Measurements from ENCODE around the gene TMC6.
"Not testable (repeated sequence)": the region's sequence is repeated elsewhere in the genome, so short reads cannot be mapped to it uniquely, and the experiment has no call there.

Gene TMC6

GRCh38 chr17:78092794-78093324 lies 35.7 kb downstream of the TMC6 start:
- Histone ChIP-seq H3K36me3 (ENCODE audit: control insufficient read depth in 1 of 2, insufficient read depth in 2 of 2, low read length in 2 of 2) (peaks cover 34 to 54% of the 10 kb centered on the region in 2 donors), H3K9me3 (ENCODE audit: control insufficient read depth in 1 of 2, low read length in 2 of 2) (no peaks in the 10 kb centered on the region)

GRCh38 chr17:78089576-78090281 lies 38.8 kb downstream of the TMC6 start:
- Histone ChIP-seq H3K4me3 (ENCODE audit: low read depth in 1 of 2, low read length in 2 of 2) (peak overlapping the region in 1 of 2 donors; percentile 36), H3K9ac (ENCODE audit: low read depth in 1 of 2, low read length in 2 of 2) (no peak overlapping the region), H3K27me3 (ENCODE audit: control insufficient read depth in 1 of 2, insufficient read depth in 2 of 2, low read length in 2 of 2) (no peaks in the 10 kb centered on the region), H3K4me1 (ENCODE audit: control insufficient read depth in 1 of 2, insufficient read depth in 2 of 2, low read length in 2 of 2) (peaks cover 7 to 10% of the 10 kb centered on the region in 2 donors), H3K36me3 (ENCODE audit: control insufficient read depth in 1 of 2, insufficient read depth in 2 of 2, low read length in 2 of 2) (peaks cover 23 to 35% of the 10 kb centered on the region in 2 donors), H3K27ac (ENCODE audit: low read depth, low read length) (no peak overlapping the region), H3K9me3 (ENCODE audit: control insufficient read depth in 1 of 2, low read length in 2 of 2) (no peaks in the 10 kb centered on the region)

More at GRCh38 chr17:78092794-78093324, 35.7 kb downstream of the TMC6 start:
- no peaks in the 10 kb centered on the region for H3K27me3 ChIP-seq (ENCODE audit: control insufficient read depth in 1 of 2, insufficient read depth in 2 of 2, low read length in 2 of 2)
- peaks cover 7 to 10% of the 10 kb centered on the region in 2 donors for H3K4me1 ChIP-seq (ENCODE audit: control insufficient read depth in 1 of 2, insufficient read depth in 2 of 2, low read length in 2 of 2)
- H3K9ac ChIP-seq (ENCODE audit: low read depth in 1 of 2, low read length in 2 of 2), result no peak overlapping the region
- no peak overlapping the region for H3K4me3 ChIP-seq (ENCODE audit: low read depth in 1 of 2, low read length in 2 of 2)
- H3K27ac ChIP-seq (ENCODE audit: low read depth, low read length), result no peak overlapping the region

- Histone ChIP-seq H3K36me3 (ENCODE audit: control insufficient read depth in 1 of 2, insufficient read depth in 2 of 2, low read length in 2 of 2) (peaks cover 21 to 24% of the 10 kb centered on the region in 2 donors), H3K4me3 (ENCODE audit: low read depth in 1 of 2, low read length in 2 of 2) (no peak overlapping the region), H3K27me3 (ENCODE audit: control insufficient read depth in 1 of 2, insufficient read depth in 2 of 2, low read length in 2 of 2) (no peaks in the 10 kb centered on the region), H3K27ac (ENCODE audit: low read depth, low read length) (no peak overlapping the region), H3K9ac (ENCODE audit: low read depth in 1 of 2, low read length in 2 of 2) (no peak overlapping the region), H3K4me1 (ENCODE audit: control insufficient read depth in 1 of 2, insufficient read depth in 2 of 2, low read length in 2 of 2) (peaks cover 7 to 10% of the 10 kb centered on the region in 2 donors), H3K9me3 (ENCODE audit: control insufficient read depth in 1 of 2, low read length in 2 of 2) (no peaks in the 10 kb centered on the region)
Measured at GRCh38 chr17:78088529-78088928, 40.0 kb downstream of the TMC6 start.

- Histone ChIP-seq H3K4me1 (ENCODE audit: control insufficient read depth in 1 of 2, insufficient read depth in 2 of 2, low read length in 2 of 2) (peaks cover 7 to 10% of the 10 kb centered on the region in 2 donors), H3K27ac (ENCODE audit: low read depth, low read length) (no peak overlapping the region), H3K27me3 (ENCODE audit: control insufficient read depth in 1 of 2, insufficient read depth in 2 of 2, low read length in 2 of 2) (no peaks in the 10 kb centered on the region), H3K4me3 (ENCODE audit: low read depth in 1 of 2, low read length in 2 of 2) (no peak overlapping the region), H3K9me3 (ENCODE audit: control insufficient read depth in 1 of 2, low read length in 2 of 2) (no peaks in the 10 kb centered on the region), H3K9ac (ENCODE audit: low read depth in 1 of 2, low read length in 2 of 2) (no peak overlapping the region), H3K36me3 (ENCODE audit: control insufficient read depth in 1 of 2, insufficient read depth in 2 of 2, low read length in 2 of 2) (peaks cover 9 to 16% of the 10 kb centered on the region in 2 donors)
Measured at GRCh38 chr17:78086740-78087139, 41.8 kb downstream of the TMC6 start.

- Histone ChIP-seq H3K36me3 (ENCODE audit: control insufficient read depth in 1 of 2, insufficient read depth in 2 of 2, low read length in 2 of 2) (peaks cover 8 to 22% of the 10 kb centered on the region in 2 donors), H3K9ac (ENCODE audit: low read depth in 1 of 2, low read length in 2 of 2) (no peak overlapping the region)
Measured at GRCh38 chr17:78082988-78083387, 45.6 kb downstream of the TMC6 start.

GRCh38 chr17:78082355-78082872 lies 46.1 kb downstream of the TMC6 start:
- H3K4me1 ChIP-seq (ENCODE audit: control insufficient read depth in 1 of 2, insufficient read depth in 2 of 2, low read length in 2 of 2); H3K4me3 ChIP-seq (ENCODE audit: low read depth in 1 of 2, low read length in 2 of 2); H3K27me3 ChIP-seq (ENCODE audit: control insufficient read depth in 1 of 2, insufficient read depth in 2 of 2, low read length in 2 of 2); H3K27ac ChIP-seq (ENCODE audit: low read depth, low read length); H3K9ac ChIP-seq (ENCODE audit: low read depth in 1 of 2, low read length in 2 of 2); H3K9me3 ChIP-seq (ENCODE audit: control insufficient read depth in 1 of 2, low read length in 2 of 2): not testable (repeated sequence)
- peaks cover 8 to 27% of the 10 kb centered on the region in 2 donors for H3K36me3 ChIP-seq (ENCODE audit: control insufficient read depth in 1 of 2, insufficient read depth in 2 of 2, low read length in 2 of 2)

More at GRCh38 chr17:78082988-78083387, 45.6 kb downstream of the TMC6 start:
- no peak overlapping the region for H3K4me3 ChIP-seq (ENCODE audit: low read depth in 1 of 2, low read length in 2 of 2)
- H3K27ac ChIP-seq (ENCODE audit: low read depth, low read length), result no peak overlapping the region
- no peaks in the 10 kb centered on the region for H3K27me3 ChIP-seq (ENCODE audit: control insufficient read depth in 1 of 2, insufficient read depth in 2 of 2, low read length in 2 of 2)
- no peaks in the 10 kb centered on the region for H3K9me3 ChIP-seq (ENCODE audit: control insufficient read depth in 1 of 2, low read length in 2 of 2)
- no peaks in the 10 kb centered on the region for H3K4me1 ChIP-seq (ENCODE audit: control insufficient read depth in 1 of 2, insufficient read depth in 2 of 2, low read length in 2 of 2)

GRCh38 chr17:78081551-78081950 lies 47.0 kb downstream of the TMC6 start:
- Histone ChIP-seq H3K36me3 (ENCODE audit: control insufficient read depth in 1 of 2, insufficient read depth in 2 of 2, low read length in 2 of 2) (peaks cover 4 to 32% of the 10 kb centered on the region in 2 donors), H3K9ac (ENCODE audit: low read depth in 1 of 2, low read length in 2 of 2) (no peak overlapping the region)

GRCh38 chr17:78079253-78079652 lies 49.3 kb downstream of the TMC6 start:
- no peak overlapping the region for H3K27ac ChIP-seq (ENCODE audit: low read depth, low read length)
- H3K36me3 ChIP-seq (ENCODE audit: control insufficient read depth in 1 of 2, insufficient read depth in 2 of 2, low read length in 2 of 2), result peaks cover 14 to 51% of the 10 kb centered on the region in 2 donors
- H3K9me3 ChIP-seq (ENCODE audit: control insufficient read depth in 1 of 2, low read length in 2 of 2), result no peaks in the 10 kb centered on the region

More at GRCh38 chr17:78081551-78081950, 47.0 kb downstream of the TMC6 start:
- Histone ChIP-seq H3K4me1 (ENCODE audit: control insufficient read depth in 1 of 2, insufficient read depth in 2 of 2, low read length in 2 of 2) (no peaks in the 10 kb centered on the region), H3K9me3 (ENCODE audit: control insufficient read depth in 1 of 2, low read length in 2 of 2) (no peaks in the 10 kb centered on the region), H3K27ac (ENCODE audit: low read depth, low read length) (no peak overlapping the region), H3K4me3 (ENCODE audit: low read depth in 1 of 2, low read length in 2 of 2) (no peak overlapping the region), H3K27me3 (ENCODE audit: control insufficient read depth in 1 of 2, insufficient read depth in 2 of 2, low read length in 2 of 2) (no peaks in the 10 kb centered on the region)

GRCh38 chr17:78075545-78075944 lies 53.0 kb downstream of the TMC6 start:
- H3K36me3 ChIP-seq (ENCODE audit: control insufficient read depth in 1 of 2, insufficient read depth in 2 of 2, low read length in 2 of 2), result peaks cover 28 to 74% of the 10 kb centered on the region in 2 donors
- H3K9me3 ChIP-seq (ENCODE audit: control insufficient read depth in 1 of 2, low read length in 2 of 2), result no peaks in the 10 kb centered on the region
- H3K9ac ChIP-seq (ENCODE audit: low read depth in 1 of 2, low read length in 2 of 2), result no peak overlapping the region
- no peak overlapping the region for H3K4me3 ChIP-seq (ENCODE audit: low read depth in 1 of 2, low read length in 2 of 2)
- no peaks in the 10 kb centered on the region for H3K27me3 ChIP-seq (ENCODE audit: control insufficient read depth in 1 of 2, insufficient read depth in 2 of 2, low read length in 2 of 2)
- no peaks in the 10 kb centered on the region for H3K4me1 ChIP-seq (ENCODE audit: control insufficient read depth in 1 of 2, insufficient read depth in 2 of 2, low read length in 2 of 2)
- no peak overlapping the region for H3K27ac ChIP-seq (ENCODE audit: low read depth, low read length)

More at GRCh38 chr17:78079253-78079652, 49.3 kb downstream of the TMC6 start:
- Histone ChIP-seq H3K27me3 (ENCODE audit: control insufficient read depth in 1 of 2, insufficient read depth in 2 of 2, low read length in 2 of 2) (no peaks in the 10 kb centered on the region), H3K4me3 (ENCODE audit: low read depth in 1 of 2, low read length in 2 of 2) (no peak overlapping the region), H3K9ac (ENCODE audit: low read depth in 1 of 2, low read length in 2 of 2) (no peak overlapping the region), H3K4me1 (ENCODE audit: control insufficient read depth in 1 of 2, insufficient read depth in 2 of 2, low read length in 2 of 2) (no peaks in the 10 kb centered on the region)

GRCh38 chr17:78075011-78075410 lies 53.5 kb downstream of the TMC6 start:
- no peaks in the 10 kb centered on the region for H3K4me1 ChIP-seq (ENCODE audit: control insufficient read depth in 1 of 2, insufficient read depth in 2 of 2, low read length in 2 of 2)
- H3K36me3 ChIP-seq (ENCODE audit: control insufficient read depth in 1 of 2, insufficient read depth in 2 of 2, low read length in 2 of 2), result peaks cover 28 to 74% of the 10 kb centered on the region in 2 donors
- no peak overlapping the region for H3K4me3 ChIP-seq (ENCODE audit: low read depth in 1 of 2, low read length in 2 of 2)
- H3K27ac ChIP-seq (ENCODE audit: low read depth, low read length), result no peak overlapping the region
- no peaks in the 10 kb centered on the region for H3K27me3 ChIP-seq (ENCODE audit: control insufficient read depth in 1 of 2, insufficient read depth in 2 of 2, low read length in 2 of 2)
- H3K9me3 ChIP-seq (ENCODE audit: control insufficient read depth in 1 of 2, low read length in 2 of 2), result no peaks in the 10 kb centered on the region
- H3K9ac ChIP-seq (ENCODE audit: low read depth in 1 of 2, low read length in 2 of 2), result no peak overlapping the region
